ENCODE results near the gene DMRTB1. TPM values are rescaled to one million over a fixed set of nuclear protein-coding genes. Genes with fewer than 3 reads are reported as not detected.

Gene DMRTB1
- total RNA-seq, 1 experiment from 2014 or later = not detected

DNA sequence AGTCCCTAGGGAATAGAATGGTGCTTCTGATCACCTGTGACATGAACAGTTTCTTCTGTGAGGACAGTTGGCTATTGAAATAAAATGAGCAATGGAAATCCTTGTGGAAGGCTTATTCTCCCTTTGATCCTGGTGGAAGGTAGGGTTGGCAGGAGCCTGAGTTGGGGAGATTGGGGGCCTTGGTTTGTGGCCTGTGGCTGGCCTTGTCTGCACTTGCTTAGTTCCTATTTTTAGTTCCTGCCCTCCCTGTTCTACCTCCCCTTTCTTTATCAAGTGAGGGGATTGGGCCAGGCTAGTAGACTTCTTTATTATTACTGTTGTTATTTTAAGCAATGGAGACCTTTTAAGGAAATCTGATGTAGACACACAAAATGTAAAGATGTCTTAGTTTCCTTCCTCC lies 8.2 kb downstream of the DMRTB1 start:
- DNase-seq = no peak

DNA sequence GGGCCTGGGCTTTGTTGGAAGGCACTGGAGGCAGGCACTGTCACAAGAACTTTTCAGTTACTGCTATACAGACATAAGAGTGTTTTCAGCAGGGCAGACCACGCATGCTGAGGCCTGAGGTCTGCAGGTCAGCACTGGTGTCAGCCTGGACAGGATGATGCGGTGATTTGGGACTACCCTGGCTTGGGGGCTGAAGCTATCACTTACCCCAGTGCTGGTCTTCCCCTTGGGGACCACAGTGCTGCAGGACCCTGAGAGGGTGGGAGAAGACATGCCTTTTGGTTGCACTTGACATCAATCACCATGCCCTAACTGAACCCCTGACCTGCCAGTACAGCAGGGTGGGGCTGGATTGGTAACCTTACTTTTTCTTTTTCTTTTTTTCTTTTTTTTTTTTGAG lies 9.2 kb downstream of the DMRTB1 start:
- Mint-ChIP-seq H3K4me1 (ENCODE audit: low read depth, unreplicated experiment) (no peaks in the 10 kb centered on the region), H3K4me3 (ENCODE audit: low read depth, unreplicated experiment) (no peak overlapping the region), H3K27me3 (ENCODE audit: unreplicated experiment) (peaks cover 40% of the 10 kb centered on the region), H3K36me3 (ENCODE audit: insufficient read depth, unreplicated experiment) (no peaks in the 10 kb centered on the region), H3K9me3 (ENCODE audit: low read depth, unreplicated experiment) (no peaks in the 10 kb centered on the region), H3K27ac (ENCODE audit: unreplicated experiment) (no peak overlapping the region)
- DNase-seq = no peak
- no peak for TF ChIP-seq CTCF (IDR thresholded peaks at IDR 0.05; ENCODE audit: unreplicated experiment)
- BruUV-seq (replicated peaks) = no TSS peak
- CTCF ChIA-PET = no interaction called here
- intact Hi-C loops (cut with micrococcal nuclease; ENCODE audit: unreplicated experiment) = no loop called here

More for the DNA sequence above, 8.2 kb downstream of the DMRTB1 start:
- CTCF ChIA-PET = no interaction called here
- intact Hi-C loops (cut with micrococcal nuclease; ENCODE audit: unreplicated experiment) = no loop called here
- Mint-ChIP-seq H3K27ac (ENCODE audit: unreplicated experiment) (no peak overlapping the region), H3K27me3 (ENCODE audit: unreplicated experiment) (peaks cover 50% of the 10 kb centered on the region), H3K36me3 (ENCODE audit: insufficient read depth, unreplicated experiment) (no peaks in the 10 kb centered on the region), H3K9me3 (ENCODE audit: low read depth, unreplicated experiment) (no peaks in the 10 kb centered on the region), H3K4me1 (ENCODE audit: low read depth, unreplicated experiment) (no peaks in the 10 kb centered on the region), H3K4me3 (ENCODE audit: low read depth, unreplicated experiment) (no peak overlapping the region)
- BruUV-seq (replicated peaks) = no TSS peak
- no peak for TF ChIP-seq CTCF (IDR thresholded peaks at IDR 0.05; ENCODE audit: unreplicated experiment)

- no TSS peak for BruUV-seq (replicated peaks)
- Mint-ChIP-seq H3K27ac (ENCODE audit: unreplicated experiment) (no peak overlapping the region), H3K27me3 (ENCODE audit: unreplicated experiment) (peaks cover 35% of the 10 kb centered on the region), H3K9me3 (ENCODE audit: low read depth, unreplicated experiment) (no peaks in the 10 kb centered on the region), H3K4me3 (ENCODE audit: low read depth, unreplicated experiment) (no peak overlapping the region), H3K36me3 (ENCODE audit: insufficient read depth, unreplicated experiment) (no peaks in the 10 kb centered on the region), H3K4me1 (ENCODE audit: low read depth, unreplicated experiment) (no peaks in the 10 kb centered on the region)
- TF ChIP-seq CTCF (IDR thresholded peaks at IDR 0.05; ENCODE audit: unreplicated experiment) = no peak
- intact Hi-C loops (cut with micrococcal nuclease; ENCODE audit: unreplicated experiment) = no loop called here
- no peak for DNase-seq
- CTCF ChIA-PET = no interaction called here
These were observed 10.2 kb downstream of the DMRTB1 start for GRCh38 chr1:53469373-53469772.

- CTCF ChIA-PET = no interaction called here
- Mint-ChIP-seq H3K9me3 (ENCODE audit: low read depth, unreplicated experiment) (no peaks in the 10 kb centered on the region), H3K4me1 (ENCODE audit: low read depth, unreplicated experiment) (no peaks in the 10 kb centered on the region), H3K36me3 (ENCODE audit: insufficient read depth, unreplicated experiment) (no peaks in the 10 kb centered on the region), H3K27me3 (ENCODE audit: unreplicated experiment) (peaks cover 36% of the 10 kb centered on the region), H3K27ac (ENCODE audit: unreplicated experiment) (no peak overlapping the region), H3K4me3 (ENCODE audit: low read depth, unreplicated experiment) (no peak overlapping the region)
- no peak for TF ChIP-seq CTCF (IDR thresholded peaks at IDR 0.05; ENCODE audit: unreplicated experiment)
- intact Hi-C loops (cut with micrococcal nuclease; ENCODE audit: unreplicated experiment) = no loop called here
- peak; percentile 13 for DNase-seq
- no TSS peak for BruUV-seq (replicated peaks)
These were observed 11.0 kb downstream of the DMRTB1 start for GRCh38 chr1:53470155-53470554.

- TF ChIP-seq CTCF (IDR thresholded peaks at IDR 0.05; ENCODE audit: unreplicated experiment) = no peak
- Mint-ChIP-seq H3K27me3 (ENCODE audit: unreplicated experiment) (peaks cover 41% of the 10 kb centered on the region), H3K4me1 (ENCODE audit: low read depth, unreplicated experiment) (no peaks in the 10 kb centered on the region), H3K27ac (ENCODE audit: unreplicated experiment) (no peak overlapping the region), H3K36me3 (ENCODE audit: insufficient read depth, unreplicated experiment) (no peaks in the 10 kb centered on the region), H3K9me3 (ENCODE audit: low read depth, unreplicated experiment) (no peaks in the 10 kb centered on the region), H3K4me3 (ENCODE audit: low read depth, unreplicated experiment) (no peak overlapping the region)
- CTCF ChIA-PET = no interaction called here
- DNase-seq = no peak
- intact Hi-C loops (cut with micrococcal nuclease; ENCODE audit: unreplicated experiment) = no loop called here
- BruUV-seq (replicated peaks) = no TSS peak
These were observed 11.4 kb downstream of the DMRTB1 start for GRCh38 chr1:53470584-53470983.

Data from Calu3 (cell line).